ENCODE results near the gene DENND4A.

DNA sequence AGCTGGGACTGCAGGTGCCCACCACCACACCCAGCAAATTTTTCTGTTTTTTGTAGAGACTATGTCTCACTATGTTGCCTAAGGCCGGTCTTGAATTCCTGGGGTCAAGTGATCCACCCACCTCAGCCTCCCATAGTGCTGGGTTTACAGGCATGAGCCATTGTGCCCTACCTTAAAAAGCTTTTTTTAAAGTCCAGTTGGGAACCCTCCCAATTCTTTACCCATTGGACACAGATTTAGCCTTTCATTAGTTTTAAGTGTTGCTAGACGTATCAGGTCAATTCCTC, 1.7 kb upstream of the DENND4A start:
- TF ChIP-seq, protein P1, sequence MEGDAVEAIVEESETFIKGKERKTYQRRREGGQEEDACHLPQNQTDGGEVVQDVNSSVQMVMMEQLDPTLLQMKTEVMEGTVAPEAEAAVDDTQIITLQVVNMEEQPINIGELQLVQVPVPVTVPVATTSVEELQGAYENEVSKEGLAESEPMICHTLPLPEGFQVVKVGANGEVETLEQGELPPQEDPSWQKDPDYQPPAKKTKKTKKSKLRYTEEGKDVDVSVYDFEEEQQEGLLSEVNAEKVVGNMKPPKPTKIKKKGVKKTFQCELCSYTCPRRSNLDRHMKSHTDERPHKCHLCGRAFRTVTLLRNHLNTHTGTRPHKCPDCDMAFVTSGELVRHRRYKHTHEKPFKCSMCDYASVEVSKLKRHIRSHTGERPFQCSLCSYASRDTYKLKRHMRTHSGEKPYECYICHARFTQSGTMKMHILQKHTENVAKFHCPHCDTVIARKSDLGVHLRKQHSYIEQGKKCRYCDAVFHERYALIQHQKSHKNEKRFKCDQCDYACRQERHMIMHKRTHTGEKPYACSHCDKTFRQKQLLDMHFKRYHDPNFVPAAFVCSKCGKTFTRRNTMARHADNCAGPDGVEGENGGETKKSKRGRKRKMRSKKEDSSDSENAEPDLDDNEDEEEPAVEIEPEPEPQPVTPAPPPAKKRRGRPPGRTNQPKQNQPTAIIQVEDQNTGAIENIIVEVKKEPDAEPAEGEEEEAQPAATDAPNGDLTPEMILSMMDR (conservative IDR thresholded peaks at IDR 0.05 in 1 of 2, IDR thresholded peaks at IDR 0.05 in 1 of 2; ENCODE audit: extremely low read depth in 1 of 2, insufficient read depth in 1 of 2, low read depth in 1 of 2, low read length in 2 of 2), result no peak
- TF ChIP-seq EZH2 (IDR thresholded peaks at IDR 0.05; ENCODE audit: borderline replicate concordance, low read length), result no peak

Data from mammary epithelial cell (primary cell).